Frontal cortex (tissue), 4 donors: ENCODE results near the gene LRTM1. TPM values are rescaled to one million over a fixed set of nuclear protein-coding genes. Genes with fewer than 3 reads are reported as not detected.
A peak's percentile ranks its signal among the peaks of the same experiment; 100 is the strongest.

ENCODE experiments used
- DNase-seq, 2 donors: peaks; one replicate each; pipeline ENCODE4 v3.0.0; 2012; ENCODE audit warnings: low spot score in 2 of 2
- FAIRE-seq: peaks from 2 replicates; lab custom pipeline; 2012; peaks lifted over from hg19 to GRCh38; lab: Jason Lieb, UNC
- total RNA-seq: library from RNA; depleted of rRNA; stranded (reverse); fragments of >200 nt; gene quantifications from one replicate; pipeline ENCODE4 v1.2.3, GENCODE V29; 2014
- donor health status: control.
- donor health status: control.
- donor health status: control.

Gene LRTM1
- total RNA-seq: not detected

GRCh38 chr3:54928046-54928770 is at the start of gene LRTM1:
LRTM1 (minus strand) TSS chr3:54928059; CDS start chr3:54927911, 148 bp downstream.
- DNase-seq: no peak
- no peak for FAIRE-seq

DNA sequence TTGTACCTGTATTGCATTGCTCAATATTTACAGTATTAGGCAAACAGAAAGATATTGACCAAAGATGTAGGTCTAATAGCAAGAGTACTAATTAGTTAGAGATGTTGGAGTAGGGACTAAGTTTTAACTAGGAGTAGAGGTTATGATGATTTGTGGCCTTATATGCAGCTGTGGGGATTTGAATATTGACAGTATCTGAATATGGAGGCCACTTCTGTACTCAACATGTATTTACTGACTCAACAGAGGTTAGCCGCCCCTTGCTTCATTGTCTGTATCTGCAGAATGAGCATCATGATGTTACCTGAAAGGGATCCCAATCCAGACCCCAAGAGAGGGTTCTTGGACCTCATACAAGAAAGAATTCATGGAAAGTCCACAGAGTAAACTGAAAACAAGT is 49.6 kb upstream of the LRTM1 start:
- FAIRE-seq: no peak
- no peak for DNase-seq

GRCh38 chr3:54970895-54971294 is 43.0 kb upstream of the LRTM1 start:
- DNase-seq: no peak
- FAIRE-seq: no peak

GRCh38 chr3:54969652-54970051 is 41.8 kb upstream of the LRTM1 start:
- no peak for DNase-seq
- no peak for FAIRE-seq

GRCh38 chr3:54968546-54969172 is 40.8 kb upstream of the LRTM1 start:
- DNase-seq (no peak), FAIRE-seq (no peak)

DNA sequence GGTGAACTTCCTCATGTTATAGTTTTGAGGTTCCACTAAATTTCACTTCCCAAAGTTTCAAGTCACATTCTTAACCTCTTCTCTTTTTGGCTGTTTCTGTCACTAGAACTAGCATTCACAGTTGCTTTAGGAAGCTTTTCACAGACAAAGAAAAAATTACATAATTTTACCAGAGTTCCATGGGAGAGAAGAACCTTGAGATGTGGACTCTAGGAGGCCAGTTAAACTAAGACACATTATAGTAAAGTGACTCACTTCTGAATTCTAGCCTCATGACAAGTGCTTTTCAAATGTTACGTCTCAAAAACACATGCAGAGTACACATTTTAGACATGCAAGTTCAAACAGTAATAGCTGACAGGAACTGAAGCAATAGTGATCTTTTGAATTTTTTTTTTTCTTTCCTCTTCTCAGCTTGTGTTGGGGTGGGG is 39.9 kb upstream of the LRTM1 start:
- FAIRE-seq (no peak), DNase-seq (no peak)

DNA sequence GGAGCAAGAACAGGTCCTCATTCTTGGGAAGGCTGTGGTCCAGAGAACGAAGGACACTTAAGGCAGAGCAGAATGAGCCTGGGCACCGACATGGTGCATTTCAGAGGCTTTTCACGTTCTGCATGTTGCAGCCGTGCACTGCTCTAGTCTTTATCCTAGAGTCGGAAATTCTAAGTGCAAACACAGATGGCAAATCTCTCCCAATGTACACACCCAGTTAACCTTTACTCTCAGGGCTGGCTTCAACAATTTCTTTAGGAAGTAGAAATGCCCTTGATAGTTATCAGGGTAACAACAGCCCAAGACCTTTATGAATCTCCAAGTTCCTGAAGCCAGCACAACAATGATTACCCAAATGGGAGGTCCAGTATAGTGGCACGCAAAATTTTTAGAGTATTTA is 39.1 kb upstream of the LRTM1 start:
- FAIRE-seq (no peak), DNase-seq (no peak)

DNA sequence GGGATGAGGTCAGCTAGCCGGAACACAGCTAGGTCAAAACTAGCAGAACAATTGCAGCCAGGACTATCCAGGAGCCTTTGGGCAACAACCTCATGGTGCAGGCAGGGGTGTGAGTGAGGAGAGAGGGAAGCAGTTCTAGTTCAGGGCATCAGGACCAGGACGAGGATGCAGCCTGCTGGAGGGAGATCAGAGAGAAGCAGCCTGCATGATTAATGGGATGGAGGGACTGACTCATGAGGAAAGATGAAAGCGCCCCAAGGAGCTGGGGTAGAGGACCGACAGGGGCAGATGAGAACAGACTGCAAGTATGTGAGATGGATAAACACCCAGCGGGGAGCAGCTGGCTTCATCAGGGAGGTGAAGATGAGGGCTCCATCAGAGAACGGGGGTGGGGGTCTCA is 37.9 kb upstream of the LRTM1 start:
- FAIRE-seq (no peak), DNase-seq (no peak)

DNA sequence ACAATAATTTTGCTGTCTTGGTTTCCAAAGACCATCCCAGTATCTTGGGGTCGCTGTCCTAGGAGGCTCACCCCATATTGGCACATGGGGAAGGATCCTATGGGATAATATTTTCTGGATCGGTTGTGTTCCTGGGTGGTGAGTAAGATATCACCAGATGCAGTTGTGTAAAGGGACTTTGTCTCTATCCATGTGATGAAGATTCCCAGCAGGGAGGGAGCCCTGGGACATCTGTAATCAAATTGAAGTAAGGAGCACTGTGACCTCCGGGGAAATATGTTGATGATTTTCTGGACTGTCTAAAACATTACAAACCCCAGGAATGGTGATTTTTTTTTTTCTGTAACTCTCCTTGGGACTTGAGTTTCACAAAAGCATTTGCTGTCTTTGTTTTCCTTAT is 36.2 kb upstream of the LRTM1 start:
- FAIRE-seq (no peak), DNase-seq (no peak)

DNA sequence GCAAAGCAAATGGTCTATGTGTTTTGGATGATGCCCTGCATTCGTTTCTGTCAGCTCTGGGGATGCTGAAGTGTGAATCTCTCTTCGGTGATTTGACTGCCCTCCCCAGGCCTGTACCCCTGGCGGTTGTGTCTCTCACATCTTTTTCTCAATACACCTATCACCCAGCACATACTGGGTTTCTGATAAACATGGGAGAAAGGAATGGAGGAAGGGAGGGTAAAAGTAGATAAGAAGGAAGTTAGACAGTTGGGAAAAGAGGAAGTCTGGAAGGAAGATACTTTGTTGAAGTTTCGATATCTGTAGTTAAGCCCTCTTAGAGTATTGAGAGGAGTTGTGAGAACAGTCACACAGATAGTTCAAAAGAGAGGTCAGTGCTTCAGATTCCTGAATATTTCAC is 35.8 kb upstream of the LRTM1 start:
- FAIRE-seq (no peak), DNase-seq (no peak)

DNA sequence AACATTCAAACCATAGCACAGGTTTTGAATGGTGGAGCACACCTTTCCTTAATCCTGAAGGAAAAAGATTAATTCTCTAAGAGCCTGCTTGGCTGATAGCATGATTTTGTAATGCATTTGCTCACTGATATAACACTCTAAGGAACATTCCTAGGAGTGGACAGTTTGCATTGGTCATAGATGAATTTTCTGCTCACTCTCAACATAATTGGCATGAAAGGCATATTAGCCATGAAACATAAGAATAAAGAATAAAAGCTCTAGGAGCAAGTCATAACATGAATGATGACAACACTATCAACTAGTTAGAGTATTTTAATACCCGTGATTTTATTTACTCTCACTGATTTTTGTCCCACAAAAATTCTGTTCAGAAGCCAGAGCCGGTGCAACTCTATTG is 34.3 kb upstream of the LRTM1 start:
- DNase-seq (no peak), FAIRE-seq (no peak)

DNA sequence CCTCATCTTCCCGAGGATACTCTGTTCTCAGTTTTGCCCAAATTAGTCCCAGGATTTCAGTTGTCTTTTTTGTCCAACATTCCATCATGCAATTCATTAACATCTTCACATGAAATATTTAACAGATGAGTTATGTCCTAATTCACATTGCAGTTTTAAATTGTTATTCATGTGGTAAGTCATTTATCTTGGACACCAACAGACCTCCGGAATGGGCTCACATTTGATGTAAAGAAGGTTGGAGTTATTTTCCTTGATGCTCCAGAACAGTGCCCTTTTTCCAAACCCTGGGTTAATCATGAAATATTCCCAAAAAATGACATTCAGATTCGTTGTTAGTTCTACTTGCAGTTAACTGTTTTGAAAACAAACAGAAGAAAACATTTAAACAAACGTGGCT is 32.8 kb upstream of the LRTM1 start:
- no peak for FAIRE-seq
- DNase-seq: no peak

DNA sequence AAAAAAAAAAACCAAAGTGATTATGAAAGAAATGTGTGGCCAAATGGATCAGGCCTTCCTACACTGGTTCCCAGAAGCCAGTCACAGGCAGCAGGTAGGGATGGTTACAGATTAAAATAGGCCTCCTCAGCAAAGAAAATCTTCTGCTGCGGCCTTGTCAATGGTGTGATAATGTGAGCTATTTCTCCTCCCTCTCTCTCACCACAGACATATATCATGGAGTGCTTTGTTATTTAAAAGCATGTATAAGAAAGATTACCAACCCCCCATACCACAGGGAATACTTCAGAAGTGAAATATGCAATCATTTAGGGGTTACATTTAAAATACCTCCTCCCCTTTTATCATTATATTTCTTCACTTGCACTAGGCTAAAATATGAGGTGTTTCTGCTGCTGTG is 32.2 kb upstream of the LRTM1 start:
- no peak for FAIRE-seq
- DNase-seq: no peak

GRCh38 chr3:54957711-54958110 is 29.9 kb upstream of the LRTM1 start:
- FAIRE-seq: no peak
- no peak for DNase-seq

- DNase-seq (no peak), FAIRE-seq (no peak)
These were observed 28.1 kb upstream of the LRTM1 start for GRCh38 chr3:54955941-54956340.

DNA sequence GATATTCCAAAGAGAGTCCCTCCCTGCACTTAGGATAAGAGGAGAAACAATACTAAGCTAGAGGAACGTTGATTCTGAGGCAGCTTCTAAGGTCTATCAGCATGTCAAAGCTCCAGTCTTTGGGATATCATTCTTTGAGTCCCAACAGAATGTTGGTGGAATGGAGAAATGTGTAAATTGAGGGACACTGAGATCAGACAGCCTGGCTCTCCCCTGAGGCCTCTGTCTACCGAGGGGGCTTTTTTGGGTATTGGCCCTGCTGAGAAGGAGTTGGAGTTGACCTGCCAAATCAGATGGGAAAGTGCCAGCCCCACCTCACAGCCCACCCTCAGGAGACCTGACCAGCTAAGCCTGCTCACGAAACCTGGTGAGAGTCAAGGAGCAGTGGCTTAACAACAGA is 27.6 kb upstream of the LRTM1 start:
- no peak for FAIRE-seq

DNA sequence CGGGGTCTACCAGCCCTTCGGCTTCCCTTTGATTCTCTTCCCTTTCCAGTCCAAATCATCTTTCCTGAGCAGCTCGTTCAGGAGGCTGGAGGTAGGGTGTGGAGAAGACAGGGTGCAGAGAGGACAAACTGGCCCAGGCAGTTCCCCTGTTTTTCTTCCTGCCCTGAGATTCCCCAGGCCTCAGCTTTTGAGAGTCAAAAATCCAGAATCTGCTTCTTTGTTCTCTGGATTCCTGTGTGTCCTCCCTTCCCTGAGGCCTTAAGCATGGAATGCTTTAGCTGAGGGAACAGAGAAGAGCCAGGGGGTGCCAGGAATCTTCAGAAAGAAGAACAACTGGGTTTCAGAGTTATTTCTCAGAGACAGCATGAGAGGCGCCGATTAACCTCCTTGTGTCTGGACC is 26.7 kb upstream of the LRTM1 start:
- DNase-seq (no peak), FAIRE-seq (no peak)

More for the DNA sequence above, 27.6 kb upstream of the LRTM1 start:
- no peak for DNase-seq

- FAIRE-seq (no peak), DNase-seq (no peak)
These were observed 26.2 kb upstream of the LRTM1 start for GRCh38 chr3:54954022-54954421.

GRCh38 chr3:54951405-54951804 is 23.5 kb upstream of the LRTM1 start:
- DNase-seq: peak in 1 of 2 donors; percentile 30
- no peak for FAIRE-seq

- FAIRE-seq (no peak), DNase-seq (no peak)
These were observed 22.6 kb upstream of the LRTM1 start for GRCh38 chr3:54950391-54951003.

GRCh38 chr3:54949491-54950044 is 21.7 kb upstream of the LRTM1 start:
- FAIRE-seq: no peak
- DNase-seq: no peak
